HEK293 (cell line): ENCODE measurements around the gene HOXA4.
A peak's percentile ranks its signal among the peaks of the same experiment; 100 is the strongest.

ENCODE experiments used
- BCL11B ChIP-seq: fragments of 450-650 bp; formaldehyde crosslinking; IDR thresholded peaks from 2 replicates; pipeline ENCODE4 v1.5.1; 2016; ENCODE audit warnings: low read depth, missing biosample characterization, missing genetic modification characterization
- GLI2 ChIP-seq: fragments of 450-650 bp; formaldehyde crosslinking; IDR thresholded peaks from 2 replicates; pipeline ENCODE4; 2017; ENCODE audit warnings: missing biosample characterization, missing genetic modification characterization, low read depth, borderline replicate concordance
- HOXD13 ChIP-seq: sonication (generic); formaldehyde crosslinking; IDR thresholded peaks from 2 replicates; pipeline ENCODE4 v1.8.0; 2022; ENCODE audit warnings: missing genetic modification reagents, borderline replicate concordance
- KLF16 ChIP-seq: fragments of 450-650 bp; formaldehyde crosslinking; IDR thresholded peaks from 2 replicates; pipeline ENCODE4 v1.5.1; 2017; ENCODE audit warnings: missing biosample characterization, missing genetic modification characterization
- SCRT2 ChIP-seq: fragments of 450-650 bp; formaldehyde crosslinking; IDR thresholded peaks from 2 replicates; pipeline ENCODE4 v1.5.1; 2016; ENCODE audit warnings: missing biosample characterization, missing genetic modification characterization
- SP3 ChIP-seq: fragments of 450-650 bp; formaldehyde crosslinking; IDR thresholded peaks from 2 replicates; pipeline ENCODE4 v1.5.1; 2016; ENCODE audit warnings: missing biosample characterization, missing genetic modification characterization
- TCF7L2 ChIP-seq: IDR thresholded peaks from 2 replicates; pipeline ENCODE4 v1.6.1; 2011; ENCODE audit warnings: low read depth, mild to moderate bottlenecking, inconsistent platforms, low read length, moderate library complexity, borderline replicate concordance
- TSHZ1 ChIP-seq: fragments of 450-650 bp; formaldehyde crosslinking; IDR thresholded peaks from 2 replicates; pipeline ENCODE4 v1.5.1; 2016; ENCODE audit warnings: missing biosample characterization, missing genetic modification characterization, borderline replicate concordance
- YY2 ChIP-seq: fragments of 450-650 bp; formaldehyde crosslinking; IDR thresholded peaks from 2 replicates; pipeline ENCODE4 v1.5.1; 2016; ENCODE audit warnings: missing biosample characterization, missing genetic modification characterization
- ZBTB20 ChIP-seq: fragments of 450-650 bp; formaldehyde crosslinking; IDR thresholded peaks from 2 replicates; pipeline ENCODE4 v1.5.1; 2016; ENCODE audit warnings: missing biosample characterization, missing genetic modification characterization
- ZNF140 ChIP-seq: fragments of 450-650 bp; formaldehyde crosslinking; IDR thresholded peaks from 2 replicates; pipeline ENCODE4 v1.5.1; 2016; ENCODE audit warnings: missing biosample characterization, missing genetic modification characterization
- ZNF184 ChIP-seq: fragments of 450-650 bp; IDR thresholded peaks from 2 replicates; pipeline ENCODE4 v1.5.1; 2018; ENCODE audit warnings: missing biosample characterization, mild to moderate bottlenecking, missing genetic modification characterization
- ZNF221 ChIP-seq: fragments of 450-650 bp; formaldehyde crosslinking; IDR thresholded peaks from 2 replicates; pipeline ENCODE4 v1.5.1; 2017; ENCODE audit warnings: missing biosample characterization, missing genetic modification characterization, borderline replicate concordance
- ZNF239 ChIP-seq: fragments of 450-650 bp; formaldehyde crosslinking; IDR thresholded peaks from 2 replicates; pipeline ENCODE4 v1.5.1; 2016; ENCODE audit warnings: missing biosample characterization, missing genetic modification characterization
- ZNF26 ChIP-seq: fragments of 450-650 bp; formaldehyde crosslinking; IDR thresholded peaks from 2 replicates; pipeline ENCODE4 v1.5.1; 2016; ENCODE audit warnings: missing biosample characterization, missing genetic modification characterization
- ZNF280D ChIP-seq: fragments of 450-650 bp; formaldehyde crosslinking; IDR thresholded peaks from 2 replicates; pipeline ENCODE4 v1.5.1; 2016; ENCODE audit warnings: missing biosample characterization, missing genetic modification characterization
- ZNF423 ChIP-seq: fragments of 450-650 bp; formaldehyde crosslinking; IDR thresholded peaks from 2 replicates; pipeline ENCODE4 v1.5.1; 2016; ENCODE audit warnings: missing biosample characterization, missing genetic modification characterization
- ZNF510 ChIP-seq: fragments of 450-650 bp; formaldehyde crosslinking; IDR thresholded peaks from 2 replicates; pipeline ENCODE4 v1.5.1; 2018; ENCODE audit warnings: mild to moderate bottlenecking, missing genetic modification characterization, missing biosample characterization; ENCODE audit not compliant: insufficient replicate concordance
- ZNF558 ChIP-seq: fragments of 450-650 bp; formaldehyde crosslinking; IDR thresholded peaks from 2 replicates; pipeline ENCODE4 v1.5.1; 2016; ENCODE audit warnings: missing biosample characterization, missing genetic modification characterization
- ZNF664 ChIP-seq: fragments of 450-650 bp; formaldehyde crosslinking; IDR thresholded peaks from 2 replicates; pipeline ENCODE4 v1.5.1; 2016; ENCODE audit warnings: missing biosample characterization, missing genetic modification characterization
- ZNF670 ChIP-seq: fragments of 450-650 bp; formaldehyde crosslinking; IDR thresholded peaks from 2 replicates; pipeline ENCODE4 v1.5.1; 2016; ENCODE audit warnings: missing biosample characterization, missing genetic modification characterization, low read depth
- ZNF677 ChIP-seq: fragments of 450-650 bp; IDR thresholded peaks from 2 replicates; pipeline ENCODE4 v1.5.0; 2018; ENCODE audit warnings: missing biosample characterization, mild to moderate bottlenecking, missing genetic modification characterization, moderate library complexity
- ZNF704 ChIP-seq: fragments of 450-650 bp; formaldehyde crosslinking; IDR thresholded peaks from 2 replicates; pipeline ENCODE4 v1.5.1; 2016; ENCODE audit warnings: missing biosample characterization, missing genetic modification characterization
- ZNF777 ChIP-seq: fragments of 450-650 bp; formaldehyde crosslinking; IDR thresholded peaks from 2 replicates; pipeline ENCODE4 v1.5.1; 2017; ENCODE audit warnings: missing biosample characterization, missing genetic modification characterization, borderline replicate concordance
- ZNF785 ChIP-seq: fragments of 450-650 bp; formaldehyde crosslinking; IDR thresholded peaks from 2 replicates; pipeline ENCODE4 v1.5.1; 2016; ENCODE audit warnings: missing biosample characterization, missing genetic modification characterization
- ZNF792 ChIP-seq: fragments of 450-650 bp; formaldehyde crosslinking; IDR thresholded peaks from 2 replicates; pipeline ENCODE4 v1.5.1; 2016; ENCODE audit warnings: missing biosample characterization, missing genetic modification characterization
- ZNF830 ChIP-seq: fragments of 450-650 bp; IDR thresholded peaks from 2 replicates; pipeline ENCODE4 v1.5.0; 2018; ENCODE audit warnings: missing biosample characterization, missing genetic modification characterization, low read depth, mild to moderate bottlenecking, moderate library complexity
- ZSCAN30 ChIP-seq: fragments of 450-650 bp; IDR thresholded peaks from 2 replicates; pipeline ENCODE4 v1.5.1; 2018; ENCODE audit warnings: missing biosample characterization, mild to moderate bottlenecking, missing genetic modification characterization, moderate library complexity

HOXA4 gene

GRCh38 chr7:27143023-27143949, 12.7 kb upstream of the HOXA4 start, which contains the start of gene HOXA5 (continued):
- TF ChIP-seq ZNF792 (tag by site-specific recombination) (no peak), ZNF558 (tag by site-specific recombination) (no peak), ZNF777 (tag by site-specific recombination) (no peak), GLI2 (tag by site-specific recombination) (no peak; the same call in 1 of the 2 replicates), ZBTB20 (no peak), SCRT2 (peak; percentile 91), ZNF423 (no peak), ZNF140 (tag by site-specific recombination) (no peak), ZNF280D (no peak), BCL11B (tag by site-specific recombination) (no peak), ZNF221 (tag by site-specific recombination) (no peak), ZNF664 (tag by site-specific recombination) (no peak), ZNF510 (no peak), ZNF239 (tag by site-specific recombination) (no peak), TSHZ1 (tag by site-specific recombination) (peak; percentile 84), SP3 (peak; percentile 30; the same call in 1 of the 2 replicates), ZSCAN30 (tag by site-specific recombination) (no peak), ZNF184 (tag by site-specific recombination) (no peak), ZNF830 (tag by site-specific recombination) (no peak), ZNF677 (tag by site-specific recombination) (no peak), YY2 (tag by site-specific recombination) (no peak), ZNF26 (tag by site-specific recombination) (no peak), HOXD13 (CRISPR knock-in tag) (no peak), ZNF785 (tag by site-specific recombination) (no peak), ZNF704 (tag by site-specific recombination) (no peak), ZNF670 (tag by site-specific recombination) (no peak), TCF7L2 (peak; percentile 55; the same call in 1 of the 2 replicates), KLF16 (tag by site-specific recombination) (no peak)
